A673 (cell line): ENCODE measurements around the gene GARNL3. TPM values are rescaled to one million over a fixed set of nuclear protein-coding genes. Genes with fewer than 3 reads are reported as not detected.

Experiments used
- BruUV-seq: library from RNA; stranded (reverse); fragments of 400-500 nt; replicated peaks from 2 replicates; lab custom pipeline; 2021; lab: Mats Ljungman, UMichigan
- CTCF ChIA-PET: fragments of 300-600 bp; sonication (Branson Sonifier 250); formaldehyde crosslinking; loops from one replicate; lab custom pipeline; 2022; ENCODE audit warnings: antibody characterized with exemption; lab: Charles Lee
- POLR2A ChIA-PET: fragments of 300-600 bp; sonication (Branson Sonifier 250); formaldehyde crosslinking; loops from one replicate; lab custom pipeline; 2022; ENCODE audit warnings: antibody characterized with exemption; ENCODE audit not compliant: low non-redundant PET; lab: Charles Lee
- DNase-seq: peaks from one replicate; pipeline ENCODE4 v3.0.0-alpha.2; 2015; ENCODE audit warnings: low spot score
- H3K27ac ChIP-seq: fragments of 200-600 bp; sonication (generic); 2 replicates; pipeline ENCODE4 v1.5.1; 2016; ENCODE audit warnings: mixed run types, low read depth, mild to moderate bottlenecking, mixed read lengths, antibody characterized with exemption, low read length; ENCODE audit not compliant: poor library complexity, severe bottlenecking
- H3K27me3 ChIP-seq: fragments of 200-600 bp; sonication (generic); replicated peaks from 2 replicates; pipeline ENCODE4 v1.6.1; 2017; ENCODE audit warnings: mixed run types, low read depth, mild to moderate bottlenecking, mixed read lengths, antibody characterized with exemption, low read length; ENCODE audit not compliant: insufficient read depth, poor library complexity
- H3K36me3 ChIP-seq: fragments of 200-600 bp; sonication (generic); 2 replicates; pipeline ENCODE4 v1.6.1; 2016; ENCODE audit warnings: mixed run types, mild to moderate bottlenecking, mixed read lengths, antibody characterized with exemption, low read length; ENCODE audit not compliant: insufficient read depth, poor library complexity, severe bottlenecking
- H3K4me1 ChIP-seq: fragments of 200-600 bp; sonication (generic); 2 replicates; pipeline ENCODE4 v1.6.1; 2017; ENCODE audit warnings: mixed run types, mild to moderate bottlenecking, mixed read lengths, antibody characterized with exemption, low read length; ENCODE audit not compliant: insufficient read depth, poor library complexity, severe bottlenecking
- H3K4me3 ChIP-seq: fragments of 200-600 bp; sonication (generic); 2 replicates; pipeline ENCODE4 v1.5.1; 2016; ENCODE audit warnings: low read depth, mixed run types, mild to moderate bottlenecking, mixed read lengths, low read length; ENCODE audit not compliant: poor library complexity, severe bottlenecking
- H3K9me3 ChIP-seq: fragments of 200-600 bp; sonication (generic); 2 replicates; pipeline ENCODE4 v1.6.1; 2016; ENCODE audit warnings: mixed run types, low read depth, mild to moderate bottlenecking, mixed read lengths, antibody characterized with exemption, low read length; ENCODE audit not compliant: poor library complexity, severe bottlenecking
- EZH2 ChIP-seq: fragments of 200-600 bp; sonication (generic); IDR thresholded peaks from 2 replicates; pipeline ENCODE4 v1.6.1; 2017; ENCODE audit warnings: borderline replicate concordance, low read depth, mild to moderate bottlenecking, mixed read lengths, antibody characterized with exemption, low read length; ENCODE audit not compliant: poor library complexity, severe bottlenecking
- intact Hi-C: fragments of 100-400 bp; cut with micrococcal nuclease; formaldehyde crosslinking; loops from one replicate; pipeline ENCODE4 v1.10.0; 2022; ENCODE audit not compliant: unreplicated experiment
- total RNA-seq: library from RNA; stranded (reverse); gene quantifications from 2 replicates; pipeline ENCODE4 v1.2.3, GENCODE V29; 2021
- TF ChIP-seq, protein P1 (sequence below): fragments of 300-800, 200-600 bp; sonication (generic); conservative IDR thresholded peaks from 2 replicates; pipeline ENCODE4 v1.5.1; 2017; ENCODE audit warnings: low read depth, mild to moderate bottlenecking, antibody characterized with exemption, low read length, moderate library complexity, mixed read lengths

Gene GARNL3
- total RNA-seq, 1 experiment from 2014 or later: 7.8 TPM

DNA sequence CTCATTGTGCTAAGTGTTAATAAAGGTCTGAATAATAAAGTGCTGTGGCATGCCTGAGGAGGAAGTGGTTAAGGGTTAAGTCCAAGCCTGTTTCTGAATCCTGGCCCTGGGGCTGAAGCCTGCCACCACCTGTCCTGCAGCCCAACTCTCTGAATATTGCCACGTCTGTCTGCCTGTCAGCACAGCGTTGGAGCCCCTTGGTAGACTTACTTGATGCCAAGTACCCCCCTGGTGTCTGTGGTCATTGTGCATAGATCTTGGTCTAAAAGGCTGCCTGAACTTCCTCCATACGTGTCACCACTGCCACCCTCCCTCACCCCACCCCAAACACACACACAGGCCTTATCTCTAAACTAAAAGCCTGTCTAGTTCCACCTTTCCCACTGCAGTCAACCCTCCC is 97.0 kb downstream of the GARNL3 start:
- no peaks in the 10 kb centered on the region for H3K9me3 ChIP-seq
- DNase-seq: no peak
- no peak for TF ChIP-seq EZH2
- TF ChIP-seq, protein P1, sequence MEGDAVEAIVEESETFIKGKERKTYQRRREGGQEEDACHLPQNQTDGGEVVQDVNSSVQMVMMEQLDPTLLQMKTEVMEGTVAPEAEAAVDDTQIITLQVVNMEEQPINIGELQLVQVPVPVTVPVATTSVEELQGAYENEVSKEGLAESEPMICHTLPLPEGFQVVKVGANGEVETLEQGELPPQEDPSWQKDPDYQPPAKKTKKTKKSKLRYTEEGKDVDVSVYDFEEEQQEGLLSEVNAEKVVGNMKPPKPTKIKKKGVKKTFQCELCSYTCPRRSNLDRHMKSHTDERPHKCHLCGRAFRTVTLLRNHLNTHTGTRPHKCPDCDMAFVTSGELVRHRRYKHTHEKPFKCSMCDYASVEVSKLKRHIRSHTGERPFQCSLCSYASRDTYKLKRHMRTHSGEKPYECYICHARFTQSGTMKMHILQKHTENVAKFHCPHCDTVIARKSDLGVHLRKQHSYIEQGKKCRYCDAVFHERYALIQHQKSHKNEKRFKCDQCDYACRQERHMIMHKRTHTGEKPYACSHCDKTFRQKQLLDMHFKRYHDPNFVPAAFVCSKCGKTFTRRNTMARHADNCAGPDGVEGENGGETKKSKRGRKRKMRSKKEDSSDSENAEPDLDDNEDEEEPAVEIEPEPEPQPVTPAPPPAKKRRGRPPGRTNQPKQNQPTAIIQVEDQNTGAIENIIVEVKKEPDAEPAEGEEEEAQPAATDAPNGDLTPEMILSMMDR: no peak
- BruUV-seq: no TSS peak
- intact Hi-C loops: no loop called here
- POLR2A ChIA-PET: no interaction called here
- no peak overlapping the region for H3K4me3 ChIP-seq
- CTCF ChIA-PET: no interaction called here
- H3K4me1 ChIP-seq: no peaks in the 10 kb centered on the region
- no peaks in the 10 kb centered on the region for H3K27me3 ChIP-seq
- no peak overlapping the region for H3K27ac ChIP-seq
- no peaks in the 10 kb centered on the region for H3K36me3 ChIP-seq

DNA sequence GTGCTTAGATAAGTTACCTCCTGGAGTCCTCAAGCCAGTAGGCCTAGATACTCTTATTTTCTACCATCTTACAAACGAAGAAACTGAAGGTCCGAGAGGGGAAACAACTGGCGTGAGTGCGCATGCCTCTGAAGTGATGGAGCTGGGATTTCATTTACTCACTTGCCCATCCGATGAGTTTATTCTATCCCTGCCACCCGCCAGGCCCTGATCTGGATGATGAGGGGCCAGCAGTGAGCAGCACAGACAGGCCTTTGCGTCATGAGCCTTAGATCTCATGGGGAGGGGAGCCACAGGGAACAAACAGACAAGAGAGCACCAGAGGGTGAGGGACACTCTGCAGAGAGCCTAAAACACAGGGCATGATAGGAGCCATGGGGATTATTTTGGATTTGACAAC is 98.3 kb downstream of the GARNL3 start:
- Histone ChIP-seq H3K4me1 (no peaks in the 10 kb centered on the region), H3K27me3 (no peaks in the 10 kb centered on the region), H3K9me3 (no peaks in the 10 kb centered on the region), H3K27ac (no peak overlapping the region), H3K36me3 (no peaks in the 10 kb centered on the region), H3K4me3 (no peak overlapping the region)
- CTCF ChIA-PET: no interaction called here
- POLR2A ChIA-PET: no interaction called here
- intact Hi-C loops: no loop called here
- TF ChIP-seq, protein P1: no peak
- no peak for TF ChIP-seq EZH2
- no TSS peak for BruUV-seq
- DNase-seq: no peak

DNA sequence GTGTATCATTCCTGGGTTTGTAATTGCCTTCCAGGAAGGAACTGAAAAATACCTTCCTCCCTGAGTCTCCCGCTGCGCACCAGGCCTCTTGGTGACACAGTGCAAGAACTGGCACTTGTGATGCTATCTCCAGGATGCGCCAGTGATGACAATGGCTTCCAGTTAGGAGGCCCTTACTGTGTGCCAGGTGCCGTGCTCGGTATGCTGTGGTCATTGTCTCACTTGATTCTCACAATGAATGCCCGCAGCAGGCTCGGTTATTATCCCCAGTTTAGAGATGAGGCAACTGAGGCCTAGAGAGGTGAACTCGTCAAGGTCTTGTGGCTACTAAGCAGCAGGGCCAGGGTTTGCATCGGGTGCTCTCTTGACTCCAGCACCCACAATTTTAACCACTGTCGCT is 100.9 kb downstream of the GARNL3 start:
- no peak overlapping the region for H3K4me3 ChIP-seq

More for the DNA sequence above, 100.9 kb downstream of the GARNL3 start:
- no peak for DNase-seq
- no TSS peak for BruUV-seq
- H3K27ac ChIP-seq: no peak overlapping the region
- CTCF ChIA-PET: no interaction called here
- H3K9me3 ChIP-seq: no peaks in the 10 kb centered on the region
- intact Hi-C loops: no loop called here
- no peaks in the 10 kb centered on the region for H3K4me1 ChIP-seq
- H3K27me3 ChIP-seq: no peaks in the 10 kb centered on the region
- POLR2A ChIA-PET: no interaction called here
- no peaks in the 10 kb centered on the region for H3K36me3 ChIP-seq
- TF ChIP-seq EZH2: no peak
- TF ChIP-seq, protein P1: no peak
